Bladder microvascular endothelial cell (primary cell): ENCODE measurements around the gene IRS4. TPM values are rescaled to one million over a fixed set of nuclear protein-coding genes. Genes with fewer than 3 reads are reported as not detected.

Experiments
- total RNA-seq: library from RNA; depleted of rRNA; stranded (reverse); fragments of >200 nt; gene quantifications from 2 replicates; pipeline ENCODE4 v1.2.3, GENCODE V29; 2014

Gene IRS4
- total RNA-seq: 0.06 TPM in 1 of 2 replicates, not detected in the other

DNA sequence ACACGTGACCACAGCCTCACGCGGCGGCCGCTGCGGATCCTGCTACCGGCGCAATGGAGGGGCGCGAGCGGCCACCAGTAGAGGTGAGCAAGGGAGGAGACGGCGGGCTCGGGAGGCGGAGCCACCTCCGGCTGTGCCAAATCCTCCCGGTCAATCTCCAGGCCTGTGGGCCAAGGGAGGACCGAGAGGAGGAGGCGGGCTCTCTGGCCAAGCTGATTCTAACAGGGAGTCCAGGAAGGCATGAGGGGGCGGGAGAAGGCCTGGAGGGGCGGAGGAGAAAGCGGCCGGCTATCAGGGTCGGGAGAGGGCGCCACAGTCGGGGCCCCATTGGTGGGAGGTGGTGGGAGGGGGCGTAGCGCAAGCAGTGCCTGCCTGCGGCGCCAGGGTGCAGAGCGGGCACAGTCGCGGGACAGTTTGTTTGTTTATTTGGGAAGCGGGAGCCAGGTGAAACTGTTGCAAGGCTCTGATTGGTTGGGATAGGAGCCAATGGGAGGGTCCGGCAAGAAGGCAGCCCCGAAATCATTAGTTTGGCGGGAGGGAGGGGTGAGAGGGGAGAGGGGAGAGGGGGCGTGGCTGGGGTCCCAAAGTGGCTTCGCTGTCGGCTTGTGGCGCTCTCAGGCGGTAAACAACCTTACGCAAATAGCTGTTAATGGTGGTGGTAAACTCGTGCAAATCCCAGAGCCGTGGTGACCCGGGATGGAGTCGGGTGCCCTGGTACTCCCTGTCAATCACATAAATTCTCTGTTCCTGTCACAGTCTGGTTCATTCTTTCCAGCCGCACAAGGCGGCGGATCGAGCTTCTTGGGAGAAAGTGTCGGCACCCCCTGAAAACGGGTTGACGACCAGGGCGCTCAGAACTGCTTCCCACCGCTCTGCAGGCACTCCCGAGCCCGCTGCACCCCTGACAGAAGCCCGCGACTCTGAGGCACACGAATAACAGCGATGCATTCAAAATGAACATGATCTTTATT, at the start of gene IRS4:
IRS4 (minus strand) TSS at position 55 of the 971 bp plus-strand sequence.

